Measurements from ENCODE around the gene CRADD.

- TF ChIP-seq CTCF (IDR thresholded peaks at IDR 0.05; ENCODE audit: extremely low read depth in 1 of 2, insufficient read depth in 1 of 2, low read depth in 1 of 2, low read length in 2 of 2) (peak; percentile 24 to 38), POLR2A (IDR thresholded peaks at IDR 0.05; ENCODE audit: low read depth, low read length) (no peak), POLR2AphosphoS5 (IDR thresholded peaks at IDR 0.05; ENCODE audit: insufficient read depth, low read depth, low read length) (peak; percentile 22)
Observed at GRCh38 chr12:93742110-93742934, 65.1 kb downstream of the CRADD start.
